IMR-90 (cell line): ENCODE data around the gene KCNIP1. TPM values are rescaled to one million over a fixed set of nuclear protein-coding genes. Genes with fewer than 3 reads are reported as not detected.

Experiments
- ATAC-seq: fragments of 200-7000 bp; cut with Tn5 transposase; 2 replicates; pipeline ENCODE4 v1.9.1; 2020; ENCODE audit warnings: low read depth, mild to moderate bottlenecking, moderate library complexity
- BruUV-seq: library from RNA; stranded (reverse); fragments of 400-500 nt; replicated peaks from 2 replicates; lab custom pipeline; 2021; lab: Mats Ljungman, UMichigan
- CTCF ChIA-PET: fragments of 300-600 bp; formaldehyde crosslinking; extraction: SDS; loops from one replicate; lab custom pipeline; 2021; ENCODE audit warnings: antibody characterized with exemption; lab: Yijun Ruan, JAX
- POLR2A ChIA-PET: fragments of 300-600 bp; sonication (Branson Sonifier 250); formaldehyde crosslinking; loops from one replicate; lab custom pipeline; 2022; ENCODE audit warnings: antibody characterized with exemption; ENCODE audit not compliant: unreplicated experiment; lab: Charles Lee
- DNase-seq: peaks from one replicate; pipeline ENCODE4 v3.0.0; 2013
- H2AFZ ChIP-seq: replicated peaks from 2 replicates; pipeline ENCODE3; 2013; ENCODE audit warnings: low read length, mild to moderate bottlenecking; ENCODE audit not compliant: poor library complexity
- H2AK5ac ChIP-seq: 2 replicates; pipeline ENCODE4 v1.6.1; 2013; ENCODE audit warnings: low read depth, low read length, inconsistent platforms
- H2AK9ac ChIP-seq: replicated peaks from 2 replicates; pipeline ENCODE3; 2013; ENCODE audit warnings: mild to moderate bottlenecking, low read depth, low read length, moderate library complexity; ENCODE audit not compliant: poor library complexity
- H2BK120ac ChIP-seq: 2 replicates; pipeline ENCODE4 v1.6.1; 2013; ENCODE audit warnings: low read depth, low read length, inconsistent platforms
- H2BK15ac ChIP-seq: 3 replicates; pipeline ENCODE4 v1.6.1; 2013; ENCODE audit warnings: low read depth, low read length, inconsistent platforms
- H2BK20ac ChIP-seq: 2 replicates; pipeline ENCODE4 v1.6.1; 2013; ENCODE audit warnings: low read depth, mild to moderate bottlenecking, inconsistent platforms, low read length, moderate library complexity
- H2BK5ac ChIP-seq: 2 replicates; pipeline ENCODE4 v1.6.1; 2013; ENCODE audit warnings: mild to moderate bottlenecking, low read depth, low read length, inconsistent platforms; ENCODE audit not compliant: poor library complexity, severe bottlenecking
- H3K14ac ChIP-seq: replicated peaks from 2 replicates; pipeline ENCODE4 v1.6.1; 2013; ENCODE audit warnings: low read depth, low read length, inconsistent platforms
- H3K18ac ChIP-seq: 2 replicates; pipeline ENCODE4 v1.6.1; 2013; ENCODE audit warnings: low read depth, low read length, control low read depth
- H3K23ac ChIP-seq: 2 replicates; pipeline ENCODE4 v1.6.1; 2013; ENCODE audit warnings: low read depth, low read length, inconsistent platforms
- H3K27ac ChIP-seq: 2 replicates; pipeline ENCODE4 v1.5.1; 2013; ENCODE audit warnings: mild to moderate bottlenecking, control low read depth, low read length; ENCODE audit not compliant: insufficient read depth
- H3K27me3 ChIP-seq: 2 replicates; pipeline ENCODE4 v1.6.1; 2013; ENCODE audit warnings: low read length; ENCODE audit not compliant: control insufficient read depth, insufficient read depth
- H3K36me3 ChIP-seq: 2 replicates; pipeline ENCODE4 v1.6.1; 2013; ENCODE audit warnings: low read length, mixed read lengths; ENCODE audit not compliant: control insufficient read depth, insufficient read depth
- H3K4ac ChIP-seq: 2 replicates; pipeline ENCODE4 v1.6.1; 2013; ENCODE audit warnings: low read depth, low read length, inconsistent platforms
- H3K4me1 ChIP-seq: 2 replicates; pipeline ENCODE4 v1.6.1; 2013; ENCODE audit warnings: low read length, mixed read lengths; ENCODE audit not compliant: control insufficient read depth, insufficient read depth
- H3K4me2 ChIP-seq: 2 replicates; pipeline ENCODE4 v1.6.1; 2013; ENCODE audit warnings: low read depth, mild to moderate bottlenecking, control low read depth, low read length, moderate library complexity
- H3K4me3 ChIP-seq: 2 replicates; pipeline ENCODE4 v1.5.1; 2013; ENCODE audit warnings: low read depth, mild to moderate bottlenecking, control low read depth, low read length, moderate library complexity; ENCODE audit not compliant: insufficient read depth
- H3K56ac ChIP-seq: 2 replicates; pipeline ENCODE4 v1.6.1; 2013; ENCODE audit warnings: low read length, inconsistent platforms; ENCODE audit not compliant: insufficient read depth; ENCODE audit errors: extremely low read depth
- H3K79me1 ChIP-seq, 2 experiments: 2 replicates each; pipeline ENCODE4 v1.6.1; 2013; ENCODE audit warnings: low read length in 2 of 2, inconsistent platforms in 1 of 2, low read depth in 1 of 2
- H3K9ac ChIP-seq: 2 replicates; pipeline ENCODE4 v1.6.1; 2013; ENCODE audit warnings: low read depth, low read length, control low read depth
- H3K9me1 ChIP-seq: 2 replicates; pipeline ENCODE4 v1.6.1; 2013; ENCODE audit warnings: low read length, inconsistent platforms; ENCODE audit not compliant: insufficient read depth
- H3K9me3 ChIP-seq: 2 replicates; pipeline ENCODE4 v1.6.1; 2013; ENCODE audit warnings: low read length; ENCODE audit not compliant: control insufficient read depth, insufficient read depth
- H4K20me1 ChIP-seq: 2 replicates; pipeline ENCODE4 v1.6.1; 2013; ENCODE audit warnings: low read length, inconsistent platforms; ENCODE audit not compliant: insufficient read depth
- H4K5ac ChIP-seq: 2 replicates; pipeline ENCODE4 v1.6.1; 2013; ENCODE audit warnings: mild to moderate bottlenecking, low read depth, low read length, control low read depth
- H4K8ac ChIP-seq, 2 experiments: 2 replicates each; pipeline ENCODE4 v1.6.1; 2013; ENCODE audit warnings: low read depth in 2 of 2, low read length in 2 of 2, control low read depth in 1 of 2, inconsistent platforms in 1 of 2
- H4K91ac ChIP-seq: 2 replicates; pipeline ENCODE4 v1.6.1; 2013; ENCODE audit warnings: low read depth, low read length, inconsistent platforms; ENCODE audit not compliant: insufficient read depth
- BHLHE40 ChIP-seq: fragments of 150-350 bp; IDR thresholded peaks from 2 replicates; pipeline ENCODE4 v1.6.1; 2016; ENCODE audit warnings: mild to moderate bottlenecking, low read depth, low read length
- CEBPB ChIP-seq: IDR thresholded peaks from 2 replicates; pipeline ENCODE4 v1.6.1; 2012; ENCODE audit warnings: low read depth, low read length, improper control_type of control experiment
- CHD1 ChIP-seq: IDR thresholded peaks from 2 replicates; pipeline ENCODE4 v1.6.1; 2012; ENCODE audit warnings: low read depth, low read length, improper control_type of control experiment
- MAFK ChIP-seq: IDR thresholded peaks from 2 replicates; pipeline ENCODE4 v1.6.1; 2012; ENCODE audit warnings: low read depth, low read length, improper control_type of control experiment
- MAZ ChIP-seq: IDR thresholded peaks from 2 replicates; pipeline ENCODE4 v1.6.1; 2012; ENCODE audit warnings: low read depth, mild to moderate bottlenecking, low read length, improper control_type of control experiment, moderate library complexity, borderline replicate concordance
- MXI1 ChIP-seq: IDR thresholded peaks from 2 replicates; pipeline ENCODE4 v1.6.1; 2012; ENCODE audit warnings: low read depth, mild to moderate bottlenecking, low read length, moderate library complexity, borderline replicate concordance
- NFE2L2 ChIP-seq: fragments of 150-350 bp; IDR thresholded peaks from 2 replicates; pipeline ENCODE4 v1.6.1; 2016; ENCODE audit warnings: low read depth, mild to moderate bottlenecking, low read length
- POLR2A ChIP-seq: IDR thresholded peaks from 2 replicates; pipeline ENCODE4 v1.6.1; 2012; ENCODE audit warnings: mild to moderate bottlenecking, low read depth, low read length
- RAD21 ChIP-seq: IDR thresholded peaks from 2 replicates; pipeline ENCODE4 v1.6.1; 2012; ENCODE audit warnings: low read length, improper control_type of control experiment
- SMC3 ChIP-seq: fragments of 150-350 bp; IDR thresholded peaks from 2 replicates; pipeline ENCODE4 v1.6.1; 2016; ENCODE audit warnings: low read depth, mild to moderate bottlenecking, antibody characterized with exemption, low read length, moderate library complexity
- WGBS, 2 experiments: methylation state at CpG; one replicate each; pipeline versions ENCODE4 v1.1.5 to v1.1.7; 2013; ENCODE audit warnings: missing lambda C conversion rate in 2 of 2; ENCODE audit not compliant: insufficient read length in 1 of 2; ENCODE audit errors: extremely low coverage in 2 of 2; 5-methylcytosine and 5-hydroxymethylcytosine counted together
- dilution Hi-C: fragments of 300-500 bp; cut with HindIII; formaldehyde crosslinking; loops from one replicate; pipeline ENCODE4 v1.14.3; 2018; ENCODE audit warnings: low sequenced_read_pairs; ENCODE audit not compliant: unreplicated experiment
- in situ Hi-C: fragments of 300-500 bp; cut with MboI; formaldehyde crosslinking; loops from 3 replicates; pipeline ENCODE4 v1.14.3; 2019; ENCODE audit warnings: low sequenced_read_pairs, inconsistent platforms, mixed read lengths
- intact Hi-C: fragments of 100-400 bp; cut with micrococcal nuclease; formaldehyde crosslinking; loops from 2 replicates; pipeline ENCODE4 v1.10.0; 2022
- polyA plus RNA-seq, 3 experiments: library from polyadenylated mRNA; depleted of rRNA; stranded (reverse); fragments of >200 nt; gene quantifications; 2 replicates each; pipeline ENCODE4 v1.2.3, GENCODE V29; 2012; ENCODE audit warnings: low replicate concordance in 1 of 3
- total RNA-seq: library from RNA; depleted of rRNA; stranded (reverse); fragments of >200 nt; gene quantifications from 2 replicates; pipeline ENCODE4 v1.2.3, GENCODE V29; 2012
- TF ChIP-seq, protein P1 (sequence below): conservative IDR thresholded peaks from 2 replicates; pipeline ENCODE4 v1.5.1; 2012; ENCODE audit warnings: mild to moderate bottlenecking, low read depth, low read length, improper control_type of control experiment
- TF ChIP-seq, protein P2 (sequence below): fragments of 150-350 bp; IDR thresholded peaks from 2 replicates; pipeline ENCODE4 v1.6.1; 2017; ENCODE audit warnings: mild to moderate bottlenecking, antibody characterized with exemption, low read length, low read depth

The KCNIP1 gene
- total and polyA plus RNA-seq, 2 of the 4 experiments (the other 2 are of a cell fraction), result not detected

DNA sequence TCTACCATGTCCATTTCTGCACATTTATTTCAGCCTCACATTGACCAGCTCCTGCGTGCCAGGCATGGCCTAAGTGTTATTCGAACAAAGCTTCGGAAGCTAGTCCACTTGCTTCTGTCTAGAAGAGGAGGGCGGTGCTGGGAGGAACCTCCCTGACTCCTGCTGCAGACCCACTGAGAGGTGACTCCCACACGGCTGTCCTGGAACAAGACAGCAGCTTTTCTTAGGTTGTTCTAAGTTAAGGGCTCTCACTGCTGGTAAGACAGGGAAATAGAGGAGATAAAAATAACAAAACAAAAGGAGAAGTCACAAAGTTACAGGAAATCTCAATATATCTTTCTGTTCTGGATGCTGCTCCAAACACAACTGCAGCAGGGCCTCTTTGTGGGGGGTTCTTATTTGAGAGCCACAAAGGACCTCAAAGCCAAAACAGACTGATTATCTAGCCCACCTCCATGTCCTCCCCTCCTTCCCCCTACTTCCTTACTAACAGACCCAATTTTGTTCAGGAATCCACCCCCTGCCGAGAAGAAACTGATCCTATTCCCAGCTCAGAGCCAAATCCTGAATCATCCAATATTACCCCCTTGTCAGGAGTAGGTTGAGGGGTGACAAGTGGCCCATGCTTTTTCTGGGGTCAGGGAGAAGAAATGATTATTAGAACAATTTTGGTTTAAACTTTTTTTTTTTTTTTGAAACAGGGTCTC, 28.4 kb upstream of the KCNIP1 start:
- no CpG with 5 or more reads among the region's 6 CpGs for WGBS, 2 experiments
- no peak overlapping the region for H2BK120ac ChIP-seq
- no peak overlapping the region for H4K8ac ChIP-seq
- no peak overlapping the region for H3K4me2 ChIP-seq
- no peak overlapping the region for H4K5ac ChIP-seq
- no peak overlapping the region for H3K4ac ChIP-seq
- no peak overlapping the region for H3K56ac ChIP-seq
- H2AK5ac ChIP-seq, result no peak overlapping the region
- TF ChIP-seq BHLHE40, result no peak
- no peak for TF ChIP-seq NFE2L2
- no peak for TF ChIP-seq MAZ
- no peak for TF ChIP-seq MAFK
- no peak for TF ChIP-seq CEBPB
- TF ChIP-seq SMC3, result no peak
- no peak for TF ChIP-seq CHD1
- TF ChIP-seq MXI1, result no peak
- TF ChIP-seq, protein P1, sequence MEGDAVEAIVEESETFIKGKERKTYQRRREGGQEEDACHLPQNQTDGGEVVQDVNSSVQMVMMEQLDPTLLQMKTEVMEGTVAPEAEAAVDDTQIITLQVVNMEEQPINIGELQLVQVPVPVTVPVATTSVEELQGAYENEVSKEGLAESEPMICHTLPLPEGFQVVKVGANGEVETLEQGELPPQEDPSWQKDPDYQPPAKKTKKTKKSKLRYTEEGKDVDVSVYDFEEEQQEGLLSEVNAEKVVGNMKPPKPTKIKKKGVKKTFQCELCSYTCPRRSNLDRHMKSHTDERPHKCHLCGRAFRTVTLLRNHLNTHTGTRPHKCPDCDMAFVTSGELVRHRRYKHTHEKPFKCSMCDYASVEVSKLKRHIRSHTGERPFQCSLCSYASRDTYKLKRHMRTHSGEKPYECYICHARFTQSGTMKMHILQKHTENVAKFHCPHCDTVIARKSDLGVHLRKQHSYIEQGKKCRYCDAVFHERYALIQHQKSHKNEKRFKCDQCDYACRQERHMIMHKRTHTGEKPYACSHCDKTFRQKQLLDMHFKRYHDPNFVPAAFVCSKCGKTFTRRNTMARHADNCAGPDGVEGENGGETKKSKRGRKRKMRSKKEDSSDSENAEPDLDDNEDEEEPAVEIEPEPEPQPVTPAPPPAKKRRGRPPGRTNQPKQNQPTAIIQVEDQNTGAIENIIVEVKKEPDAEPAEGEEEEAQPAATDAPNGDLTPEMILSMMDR, result no peak
- TF ChIP-seq RAD21, result no peak
- TF ChIP-seq, protein P2, sequence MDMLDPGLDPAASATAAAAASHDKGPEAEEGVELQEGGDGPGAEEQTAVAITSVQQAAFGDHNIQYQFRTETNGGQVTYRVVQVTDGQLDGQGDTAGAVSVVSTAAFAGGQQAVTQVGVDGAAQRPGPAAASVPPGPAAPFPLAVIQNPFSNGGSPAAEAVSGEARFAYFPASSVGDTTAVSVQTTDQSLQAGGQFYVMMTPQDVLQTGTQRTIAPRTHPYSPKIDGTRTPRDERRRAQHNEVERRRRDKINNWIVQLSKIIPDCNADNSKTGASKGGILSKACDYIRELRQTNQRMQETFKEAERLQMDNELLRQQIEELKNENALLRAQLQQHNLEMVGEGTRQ, result no peak
- no peak for TF ChIP-seq POLR2A
- H3K4me1 ChIP-seq, result no peaks in the 10 kb centered on the region
- no peak overlapping the region for H2AK9ac ChIP-seq
- H2BK5ac ChIP-seq, result no peak overlapping the region
- no peak overlapping the region for H3K14ac ChIP-seq
- H3K9me1 ChIP-seq, result no peaks in the 10 kb centered on the region
- ChIA-PET POLR2A (no interaction called here), CTCF (no interaction called here)
- no peak overlapping the region for H2BK20ac ChIP-seq
- peaks cover 2% of the 10 kb centered on the region for H3K27me3 ChIP-seq
- no peak overlapping the region for H3K23ac ChIP-seq
- H3K18ac ChIP-seq, result no peak overlapping the region
- ATAC-seq, result no peak
- H3K9ac ChIP-seq, result no peak overlapping the region
- H3K27ac ChIP-seq, result no peak overlapping the region
- dilution Hi-C loops, result no loop called here
- DNase-seq, result no peak
- no peaks in the 10 kb centered on the region for H3K79me1 ChIP-seq
- no peaks in the 10 kb centered on the region for H3K9me3 ChIP-seq
- no peak overlapping the region for H2AFZ ChIP-seq
- in situ Hi-C loops, result no loop called here
- intact Hi-C loops, result no loop called here
- no peak overlapping the region for H4K91ac ChIP-seq
- no peak overlapping the region for H3K4me3 ChIP-seq
- BruUV-seq, result no TSS peak
- H2BK15ac ChIP-seq, result no peak overlapping the region
- no peaks in the 10 kb centered on the region for H3K36me3 ChIP-seq
- no peaks in the 10 kb centered on the region for H4K20me1 ChIP-seq
